Fibroblast of villous mesenchyme (primary cell): ENCODE measurements around the gene ZNF639. TPM values are rescaled to one million over a fixed set of nuclear protein-coding genes. Genes with fewer than 3 reads are reported as not detected.
A peak's percentile ranks its signal among the peaks of the same experiment; 100 is the strongest.
"Not testable (repeated sequence)": the region's sequence is repeated elsewhere in the genome, so short reads cannot be mapped to it uniquely, and the experiment has no call there.

ENCODE experiments used
- DNase-seq: peaks from one replicate; pipeline ENCODE4 v3.0.0-alpha.2; 2010; ENCODE audit warnings: low read depth
- H3K4me3 ChIP-seq: 2 replicates; pipeline ENCODE4 v1.5.1; 2011; ENCODE audit warnings: low read depth, mild to moderate bottlenecking, low read length
- total RNA-seq: library from RNA; depleted of rRNA; stranded (reverse); fragments of >200 nt; gene quantifications from 2 replicates; pipeline ENCODE4 v1.2.3, GENCODE V29; 2012
- TF ChIP-seq, protein P1 (sequence below): IDR thresholded peaks from 2 replicates; pipeline ENCODE4 v1.5.1; 2012; ENCODE audit warnings: low read depth, mild to moderate bottlenecking, low read length; ENCODE audit not compliant: insufficient read depth

Gene ZNF639, protein sequence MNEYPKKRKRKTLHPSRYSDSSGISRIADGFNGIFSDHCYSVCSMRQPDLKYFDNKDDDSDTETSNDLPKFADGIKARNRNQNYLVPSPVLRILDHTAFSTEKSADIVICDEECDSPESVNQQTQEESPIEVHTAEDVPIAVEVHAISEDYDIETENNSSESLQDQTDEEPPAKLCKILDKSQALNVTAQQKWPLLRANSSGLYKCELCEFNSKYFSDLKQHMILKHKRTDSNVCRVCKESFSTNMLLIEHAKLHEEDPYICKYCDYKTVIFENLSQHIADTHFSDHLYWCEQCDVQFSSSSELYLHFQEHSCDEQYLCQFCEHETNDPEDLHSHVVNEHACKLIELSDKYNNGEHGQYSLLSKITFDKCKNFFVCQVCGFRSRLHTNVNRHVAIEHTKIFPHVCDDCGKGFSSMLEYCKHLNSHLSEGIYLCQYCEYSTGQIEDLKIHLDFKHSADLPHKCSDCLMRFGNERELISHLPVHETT
- total RNA-seq: 57.7 and 60.9 TPM in 2 replicates

DNA sequence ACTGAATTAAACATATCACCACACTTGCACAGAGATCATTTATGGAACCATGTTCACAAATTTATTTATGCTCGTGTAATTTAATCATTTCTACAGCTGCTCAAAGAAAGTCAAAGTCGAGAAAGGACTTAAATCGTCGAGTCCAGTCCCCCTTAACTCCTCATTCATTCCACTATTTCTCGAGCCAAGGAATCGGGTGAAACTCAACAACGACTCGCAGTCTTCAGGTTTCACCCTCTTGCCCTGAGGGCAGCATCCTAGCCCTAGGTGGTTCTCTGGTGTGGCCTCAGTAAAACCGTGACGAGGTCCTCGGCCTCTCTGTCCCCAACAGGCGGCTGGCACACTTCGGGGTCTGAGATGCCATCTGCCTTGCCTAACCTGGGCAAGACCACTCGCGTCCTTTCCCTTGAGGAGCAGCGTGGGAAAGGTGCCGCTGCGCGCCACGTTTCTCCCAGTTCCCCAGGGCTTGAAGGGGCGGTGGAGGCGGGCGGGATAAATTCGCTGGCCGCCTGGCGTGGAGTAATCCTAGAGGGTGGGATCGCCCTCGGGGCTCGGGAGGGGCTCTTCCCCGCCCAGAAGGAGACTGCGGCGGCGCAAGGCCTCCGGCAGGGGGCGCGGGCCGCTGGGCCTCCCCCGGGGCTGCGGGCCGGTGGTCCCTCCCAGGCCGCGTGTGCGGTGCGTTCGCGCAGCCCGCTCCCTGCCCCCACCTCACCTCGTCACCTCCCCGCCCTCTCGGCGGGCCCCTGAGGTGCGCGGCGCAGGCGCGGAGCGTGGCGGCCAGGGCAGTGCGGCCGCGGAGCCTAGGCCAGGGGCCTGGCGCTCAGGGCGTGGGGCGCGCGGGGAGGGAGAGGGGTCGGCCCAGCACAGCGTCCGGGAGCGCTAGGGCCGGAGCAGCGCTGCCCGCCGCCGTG lies at the start of gene ZNF639:
Gene ZNF639, plus strand, starts transcription at position 746 of the 911 bp plus-strand sequence. CDS start 5,263 bp downstream, outside the sequence.
- TF ChIP-seq, protein P1, sequence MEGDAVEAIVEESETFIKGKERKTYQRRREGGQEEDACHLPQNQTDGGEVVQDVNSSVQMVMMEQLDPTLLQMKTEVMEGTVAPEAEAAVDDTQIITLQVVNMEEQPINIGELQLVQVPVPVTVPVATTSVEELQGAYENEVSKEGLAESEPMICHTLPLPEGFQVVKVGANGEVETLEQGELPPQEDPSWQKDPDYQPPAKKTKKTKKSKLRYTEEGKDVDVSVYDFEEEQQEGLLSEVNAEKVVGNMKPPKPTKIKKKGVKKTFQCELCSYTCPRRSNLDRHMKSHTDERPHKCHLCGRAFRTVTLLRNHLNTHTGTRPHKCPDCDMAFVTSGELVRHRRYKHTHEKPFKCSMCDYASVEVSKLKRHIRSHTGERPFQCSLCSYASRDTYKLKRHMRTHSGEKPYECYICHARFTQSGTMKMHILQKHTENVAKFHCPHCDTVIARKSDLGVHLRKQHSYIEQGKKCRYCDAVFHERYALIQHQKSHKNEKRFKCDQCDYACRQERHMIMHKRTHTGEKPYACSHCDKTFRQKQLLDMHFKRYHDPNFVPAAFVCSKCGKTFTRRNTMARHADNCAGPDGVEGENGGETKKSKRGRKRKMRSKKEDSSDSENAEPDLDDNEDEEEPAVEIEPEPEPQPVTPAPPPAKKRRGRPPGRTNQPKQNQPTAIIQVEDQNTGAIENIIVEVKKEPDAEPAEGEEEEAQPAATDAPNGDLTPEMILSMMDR: peak; percentile 68
- peak; percentile 91 for DNase-seq
- H3K4me3 ChIP-seq: peak within 1 kb of the TSS; percentile 92

DNA sequence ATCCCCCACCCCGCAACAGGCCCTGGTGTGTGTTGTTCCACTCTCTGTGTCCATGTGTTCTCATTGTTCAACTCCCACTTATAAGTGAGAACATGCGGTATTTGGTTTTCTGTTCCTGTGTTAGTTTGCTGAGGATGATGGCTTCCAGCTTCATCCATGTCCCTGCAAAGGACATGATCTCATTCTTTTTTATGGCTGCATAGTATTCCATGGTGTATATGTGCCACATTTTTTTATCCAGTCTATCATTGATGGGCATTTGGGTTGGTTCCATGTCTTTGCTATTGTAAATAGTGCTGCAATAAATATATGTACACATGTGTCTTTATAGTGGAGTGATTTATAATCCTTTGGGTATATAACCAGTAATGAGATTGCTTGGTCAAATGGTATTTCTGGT lies 48.4 kb upstream of the ZNF639 start:
- DNase-seq, H3K4me3 ChIP-seq: not testable (repeated sequence)

DNA sequence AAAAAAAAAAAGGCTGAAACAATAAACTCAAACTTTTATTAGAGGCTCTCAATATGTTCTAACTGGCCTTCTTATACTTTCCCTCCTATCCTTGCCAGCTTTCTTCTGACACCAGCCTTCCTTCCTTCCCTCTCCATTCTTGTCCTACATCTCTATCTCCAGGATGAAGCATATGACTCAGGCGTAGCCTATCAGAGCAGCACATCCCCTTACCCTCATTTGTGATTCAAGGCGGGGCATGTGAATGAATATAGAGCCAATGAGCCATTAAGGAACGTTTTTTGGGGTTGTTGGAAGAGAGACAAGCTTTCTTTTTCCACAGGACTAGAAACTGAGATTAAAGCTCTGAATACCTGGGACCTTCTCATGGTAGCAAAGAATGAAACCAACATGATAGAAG lies 46.8 kb upstream of the ZNF639 start:
- no peak for DNase-seq
- no peak overlapping the region for H3K4me3 ChIP-seq
- TF ChIP-seq, protein P1: no peak

DNA sequence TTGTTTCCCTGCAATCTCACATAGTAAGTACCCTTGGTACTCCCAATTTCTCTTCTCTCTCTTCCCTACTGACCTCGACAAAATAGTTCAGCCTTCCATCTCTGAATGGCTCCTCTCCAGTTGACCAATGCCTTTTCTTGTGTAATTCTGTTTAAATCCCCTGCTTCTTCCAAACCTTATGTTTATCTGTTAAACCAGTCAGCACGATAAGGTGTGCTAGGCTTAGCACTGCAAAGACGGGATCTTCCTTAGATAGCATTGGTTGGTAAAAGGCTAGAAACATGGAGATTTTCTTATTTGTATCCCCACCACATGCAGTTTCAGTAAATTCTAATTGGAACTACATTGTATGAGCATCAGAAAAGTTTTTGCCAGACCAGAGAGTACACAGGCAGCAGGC lies 46.1 kb upstream of the ZNF639 start:
- H3K4me3 ChIP-seq: no peak overlapping the region
- TF ChIP-seq, protein P1: no peak
- DNase-seq: no peak

DNA sequence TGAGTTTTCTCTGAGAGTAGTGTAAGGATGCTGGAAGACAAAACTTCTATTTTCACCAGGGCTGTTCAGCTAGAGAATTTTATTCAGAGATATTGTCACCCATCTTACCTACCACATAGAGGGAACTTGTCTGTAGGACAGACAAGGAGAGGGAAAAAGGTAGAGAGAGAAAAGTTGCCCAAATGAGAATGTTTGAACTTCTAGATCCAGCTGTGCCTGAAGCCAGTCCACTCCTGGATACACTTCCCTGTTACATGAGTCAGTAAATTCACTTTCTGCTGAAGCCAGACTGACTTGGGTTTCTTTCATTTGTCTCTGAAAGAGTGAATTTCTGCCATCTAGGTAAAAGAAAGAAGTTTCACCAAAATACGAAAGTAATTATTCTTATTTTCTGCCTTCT lies 44.7 kb upstream of the ZNF639 start:
- DNase-seq: no peak
- H3K4me3 ChIP-seq: no peak overlapping the region
- TF ChIP-seq, protein P1: no peak

DNA sequence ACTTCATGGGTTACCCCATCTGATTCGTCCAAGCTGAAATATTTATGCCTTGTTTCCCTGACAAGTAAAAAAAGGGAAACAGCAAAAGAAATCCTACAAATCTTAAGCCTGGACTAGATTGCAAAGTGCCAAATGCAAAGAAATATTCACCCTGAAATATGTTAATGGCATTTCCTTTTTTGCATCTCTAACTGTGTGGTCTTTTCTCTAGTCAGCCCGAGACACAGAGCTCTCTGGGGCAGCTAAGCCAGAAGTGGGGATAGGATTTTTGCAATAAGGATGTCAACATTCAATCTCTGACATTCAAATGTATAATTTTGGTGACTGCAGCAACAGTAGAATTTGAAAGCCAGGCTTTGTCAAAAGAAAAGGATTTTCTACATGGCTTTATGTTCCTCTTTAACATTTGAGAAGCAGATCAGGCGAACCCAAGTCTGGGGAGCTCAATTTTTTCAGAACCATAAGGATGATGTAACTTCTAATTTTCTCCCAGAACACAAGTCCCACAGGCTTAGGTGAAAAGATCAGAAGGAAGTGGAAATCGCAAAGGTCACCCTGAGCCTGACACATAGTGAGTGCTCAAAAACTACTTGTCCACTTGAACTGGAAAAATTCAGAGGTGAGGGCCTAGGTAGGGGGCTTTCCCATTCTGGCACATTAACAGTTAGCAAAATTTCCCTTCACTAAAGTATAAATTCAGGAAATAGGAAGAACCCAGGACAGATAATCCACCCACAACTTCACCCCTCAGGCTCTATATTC lies 43.7 kb upstream of the ZNF639 start:
- H3K4me3 ChIP-seq: no peak overlapping the region
- TF ChIP-seq, protein P1: no peak
- no peak for DNase-seq
